CD8-positive, alpha-beta memory T cell (primary cell): ENCODE data around the gene FUT2. TPM values are rescaled to one million over a fixed set of nuclear protein-coding genes. Genes with fewer than 3 reads are reported as not detected.
"Not testable (repeated sequence)": the region's sequence is repeated elsewhere in the genome, so short reads cannot be mapped to it uniquely, and the experiment has no call there.

ENCODE experiments used
- CTCF ChIA-PET: fragments of 350-600 bp; sonication (Branson Sonifier 250); formaldehyde crosslinking; loops from one replicate; lab custom pipeline; 2021; ENCODE audit warnings: antibody characterized with exemption; lab: Charles Lee
- POLR2A ChIA-PET: fragments of 350-600 bp; sonication (Branson Sonifier 250); formaldehyde crosslinking; loops from one replicate; lab custom pipeline; 2021; ENCODE audit warnings: antibody characterized with exemption; lab: Charles Lee
- DNase-seq, 5 donors: peaks; one replicate each; pipeline versions ENCODE4 v3.0.0 to v3.0.0-alpha.2; 2020 to 2022; ENCODE audit warnings: mixed read lengths in 1 of 5
- H3K27ac ChIP-seq: one replicate; pipeline ENCODE4 v1.7.0; 2013; ENCODE audit warnings: low read depth, mild to moderate bottlenecking, low read length, moderate library complexity
- H3K27me3 ChIP-seq: 2 replicates; pipeline ENCODE4 v1.7.0; 2013; ENCODE audit warnings: low read length, mild to moderate bottlenecking; ENCODE audit not compliant: insufficient read depth, poor library complexity, severe bottlenecking
- H3K36me3 ChIP-seq: 2 replicates; pipeline ENCODE4 v1.7.0; 2013; ENCODE audit warnings: mild to moderate bottlenecking, low read length, moderate library complexity; ENCODE audit not compliant: insufficient read depth
- H3K4me1 ChIP-seq: 2 replicates; pipeline ENCODE4 v1.7.0; 2013; ENCODE audit warnings: mild to moderate bottlenecking, low read length, moderate library complexity; ENCODE audit not compliant: insufficient read depth
- H3K4me3 ChIP-seq: 2 replicates; pipeline ENCODE4 v1.7.0; 2013; ENCODE audit warnings: mild to moderate bottlenecking, low read length
- H3K9me3 ChIP-seq: 2 replicates; pipeline ENCODE4 v1.7.0; 2013; ENCODE audit warnings: mild to moderate bottlenecking, low read length
- H3K27ac Mint-ChIP-seq, 8 donors: one replicate each; pipeline ENCODE4 v1.8.0; 2020 to 2021; ENCODE audit warnings: mixed read lengths in 8 of 8, mild to moderate bottlenecking in 6 of 8, inconsistent platforms in 3 of 8, moderate library complexity in 3 of 8
- H3K27me3 Mint-ChIP-seq, 2 donors: one replicate each; pipeline ENCODE4 v1.8.0; 2020 to 2021; ENCODE audit warnings: mixed read lengths in 2 of 2, mild to moderate bottlenecking in 1 of 2, moderate library complexity in 1 of 2
- H3K36me3 Mint-ChIP-seq, 3 donors: one replicate each; pipeline ENCODE4 v1.8.0; 2020 to 2021; ENCODE audit warnings: mixed read lengths in 3 of 3, inconsistent platforms in 1 of 3, mild to moderate bottlenecking in 1 of 3
- H3K4me1 Mint-ChIP-seq, 3 donors: one replicate each; pipeline ENCODE4 v1.8.0; 2020 to 2021; ENCODE audit warnings: mixed read lengths in 3 of 3, inconsistent platforms in 1 of 3, mild to moderate bottlenecking in 1 of 3
- H3K4me3 Mint-ChIP-seq, 7 donors: one replicate each; pipeline ENCODE4 v1.8.0; 2020 to 2021; ENCODE audit warnings: mixed read lengths in 7 of 7, mild to moderate bottlenecking in 6 of 7, moderate library complexity in 4 of 7, inconsistent platforms in 2 of 7
- H3K9me3 Mint-ChIP-seq, 5 donors: one replicate each; pipeline ENCODE4 v1.8.0; 2020 to 2022; ENCODE audit warnings: mixed read lengths in 5 of 5, mild to moderate bottlenecking in 3 of 5, moderate library complexity in 2 of 5, inconsistent platforms in 1 of 5
- polyA plus RNA-seq: library from polyadenylated mRNA; unstranded; fragments of 300-500 nt; fragmentation: Illumina TruSeq; gene quantifications from one replicate; pipeline ENCODE4 v1.2.3, GENCODE V29; 2021
- total RNA-seq, 2 experiments: library from RNA; stranded (reverse); gene quantifications; one replicate each; pipeline ENCODE4 v1.2.3, GENCODE V29; 2021

The FUT2 gene
- total and polyA plus RNA-seq, 3 experiments from 2014 or later = 0.33 TPM; not detected in 2

- H3K36me3 ChIP-seq, POLR2A ChIA-PET, CTCF ChIA-PET, H3K27me3 ChIP-seq, H3K4me3 Mint-ChIP-seq, H3K27me3 Mint-ChIP-seq, H3K4me1 ChIP-seq, H3K27ac Mint-ChIP-seq, H3K27ac ChIP-seq, H3K9me3 ChIP-seq, H3K36me3 Mint-ChIP-seq, H3K9me3 Mint-ChIP-seq, DNase-seq, H3K4me3 ChIP-seq, H3K4me1 Mint-ChIP-seq: not testable (repeated sequence)
Observed at GRCh38 chr19:48680006-48680405, 15.8 kb upstream of the FUT2 start.

- Mint-ChIP-seq H3K27ac (no peak overlapping the region), H3K36me3 (no peaks in the 10 kb centered on the region), H3K4me3 (no peak overlapping the region), H3K4me1 (peaks cover 0 to under 1% (median under 1%) of the 10 kb centered on the region in 3 donors), H3K9me3 (no peaks in the 10 kb centered on the region), H3K27me3 (no peaks in the 10 kb centered on the region)
- H3K4me3 ChIP-seq = no peak overlapping the region
- H3K27ac ChIP-seq = no peak overlapping the region
- ChIA-PET POLR2A (no interaction called here), CTCF (no interaction called here)
- H3K9me3 ChIP-seq = no peaks in the 10 kb centered on the region
- no peaks in the 10 kb centered on the region for H3K36me3 ChIP-seq
- H3K4me1 ChIP-seq = peaks cover 2% of the 10 kb centered on the region
- no peak for DNase-seq
- H3K27me3 ChIP-seq = no peaks in the 10 kb centered on the region
Observed at GRCh38 chr19:48680436-48681126, 15.2 kb upstream of the FUT2 start.

DNA sequence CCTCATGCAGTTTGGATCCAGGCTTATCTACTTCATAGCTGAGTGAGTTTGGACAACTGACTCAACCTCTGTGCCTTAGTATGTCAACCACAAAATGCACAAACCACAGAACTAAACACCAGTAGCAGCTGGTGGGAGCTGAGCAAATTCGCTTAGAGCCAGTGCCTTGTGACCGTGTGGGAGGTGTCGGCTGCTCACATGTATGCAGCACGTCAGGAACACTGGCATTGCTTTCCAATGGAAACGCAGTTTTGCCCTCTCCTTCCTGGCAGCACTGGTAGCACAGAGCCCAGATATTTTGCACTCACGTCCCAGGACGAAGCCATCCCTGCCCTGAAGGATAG lies 14.7 kb upstream of the FUT2 start:
- Histone ChIP-seq H3K4me1 (no peaks in the 10 kb centered on the region), H3K27me3 (no peaks in the 10 kb centered on the region), H3K9me3 (no peaks in the 10 kb centered on the region), H3K36me3 (no peaks in the 10 kb centered on the region), H3K27ac (no peak overlapping the region), H3K4me3 (no peak overlapping the region)
- Mint-ChIP-seq H3K9me3 (no peaks in the 10 kb centered on the region), H3K27ac (no peak overlapping the region), H3K36me3 (no peaks in the 10 kb centered on the region), H3K4me3 (no peak overlapping the region), H3K27me3 (no peaks in the 10 kb centered on the region), H3K4me1 (no peaks in the 10 kb centered on the region)
- CTCF ChIA-PET = no interaction called here
- POLR2A ChIA-PET = no interaction called here
- no peak for DNase-seq

DNA sequence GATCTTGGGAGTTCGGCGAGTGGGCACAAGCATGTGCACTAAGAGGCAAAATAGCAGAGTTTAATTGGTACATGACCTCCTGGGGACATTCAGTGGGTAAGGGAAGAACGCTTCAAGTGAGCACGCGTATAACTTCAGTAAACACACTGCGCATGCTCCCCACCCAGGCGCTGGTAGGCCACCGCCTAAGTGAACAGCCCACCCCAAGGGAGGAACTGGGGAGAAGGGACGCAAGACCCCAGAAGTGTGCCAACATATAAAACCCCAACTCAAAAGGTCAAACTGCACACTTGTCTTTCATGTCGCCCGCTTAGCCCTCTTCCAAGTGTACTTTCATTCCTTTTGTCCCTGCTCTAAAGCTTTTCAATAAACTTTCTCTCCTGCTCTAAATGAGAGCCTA lies 12.4 kb upstream of the FUT2 start:
- Histone ChIP-seq H3K27me3 (no peaks in the 10 kb centered on the region), H3K36me3 (no peaks in the 10 kb centered on the region), H3K4me1 (no peaks in the 10 kb centered on the region), H3K9me3 (no peaks in the 10 kb centered on the region), H3K27ac (no peak overlapping the region), H3K4me3 (no peak overlapping the region)
- peak in 1 of 5 donors; percentile 37 for DNase-seq
- Mint-ChIP-seq H3K27ac (peak overlapping the region in 1 of 8 donors; percentile 84), H3K36me3 (no peaks in the 10 kb centered on the region), H3K27me3 (no peaks in the 10 kb centered on the region), H3K4me3 (no peak overlapping the region), H3K9me3 (no peaks in the 10 kb centered on the region), H3K4me1 (no peaks in the 10 kb centered on the region)
- ChIA-PET POLR2A (no interaction called here), CTCF (interaction anchor here (1.3 kb wide), 1 partner anchor 9 kb away, joined by 3 read pairs; no protein-coding TSS in a partner anchor)

DNA sequence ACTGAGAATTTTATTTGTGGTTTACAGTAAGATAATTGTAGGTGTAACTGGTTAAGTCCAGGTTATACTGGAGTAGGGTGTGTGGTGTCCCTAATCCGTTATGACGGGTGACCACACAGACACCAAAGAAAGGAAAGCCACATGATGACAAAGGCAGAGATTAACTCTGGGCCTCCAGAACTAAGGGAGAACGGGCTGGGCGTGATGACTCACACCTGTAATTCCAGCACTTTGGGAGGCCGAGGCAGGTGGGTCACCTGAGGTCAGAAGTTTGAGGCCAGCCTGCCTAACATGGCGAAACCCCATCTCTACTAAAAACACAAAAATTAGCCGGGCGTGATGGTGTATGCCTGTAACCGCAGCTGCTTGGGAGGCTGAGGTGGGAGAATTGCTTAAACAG lies 10.2 kb upstream of the FUT2 start:
- H3K4me3 ChIP-seq = no peak overlapping the region
- no peaks in the 10 kb centered on the region for H3K36me3 Mint-ChIP-seq
- H3K27me3 ChIP-seq = no peaks in the 10 kb centered on the region
- H3K4me1 ChIP-seq = no peaks in the 10 kb centered on the region
- no peaks in the 10 kb centered on the region for H3K9me3 ChIP-seq
- H3K27me3 Mint-ChIP-seq = no peaks in the 10 kb centered on the region
- no peaks in the 10 kb centered on the region for H3K4me1 Mint-ChIP-seq
- H3K27ac Mint-ChIP-seq = no peak overlapping the region
- no peak for DNase-seq
- H3K4me3 Mint-ChIP-seq = no peak overlapping the region
- H3K9me3 Mint-ChIP-seq = no peaks in the 10 kb centered on the region
- no peak overlapping the region for H3K27ac ChIP-seq
- CTCF ChIA-PET = no interaction called here
- POLR2A ChIA-PET = no interaction called here
- H3K36me3 ChIP-seq = no peaks in the 10 kb centered on the region

- Mint-ChIP-seq H3K4me3 (no peak overlapping the region), H3K36me3 (no peaks in the 10 kb centered on the region), H3K27ac (no peak overlapping the region), H3K27me3 (no peaks in the 10 kb centered on the region), H3K9me3 (no peaks in the 10 kb centered on the region), H3K4me1 (no peaks in the 10 kb centered on the region)
- Histone ChIP-seq H3K4me1 (no peaks in the 10 kb centered on the region), H3K9me3 (no peaks in the 10 kb centered on the region), H3K4me3 (no peak overlapping the region), H3K27ac (no peak overlapping the region), H3K36me3 (no peaks in the 10 kb centered on the region), H3K27me3 (no peaks in the 10 kb centered on the region)
- ChIA-PET CTCF (no interaction called here), POLR2A (interaction anchor here (0.5 kb wide), 1 partner anchor 139 kb away, joined by 5 read pairs; no protein-coding TSS in a partner anchor)
- no peak for DNase-seq
Observed at GRCh38 chr19:48686088-48686487, 9.7 kb upstream of the FUT2 start.

DNA sequence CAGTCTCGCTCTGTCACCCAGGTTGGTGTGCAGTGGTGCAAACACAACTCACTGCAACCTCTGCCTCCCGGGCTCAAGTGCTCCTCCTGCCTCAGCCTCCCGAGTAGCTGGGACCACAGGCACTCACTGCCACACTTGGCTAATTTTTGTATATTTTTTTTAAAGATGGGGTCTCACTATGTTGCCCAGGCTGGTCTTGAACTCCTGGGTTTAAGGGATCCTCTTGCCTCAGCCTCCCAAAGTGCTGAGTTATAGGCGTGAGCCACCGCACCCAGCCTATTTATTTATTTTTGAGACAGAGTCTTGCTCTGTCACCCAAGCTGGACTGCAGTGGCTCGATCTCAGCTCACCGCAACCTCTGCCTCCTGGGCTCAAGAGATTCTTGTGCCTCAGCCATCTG lies 9.1 kb upstream of the FUT2 start:
- H3K27me3 Mint-ChIP-seq, DNase-seq, H3K4me3 Mint-ChIP-seq, H3K4me3 ChIP-seq, H3K9me3 Mint-ChIP-seq, H3K4me1 Mint-ChIP-seq, H3K27me3 ChIP-seq, H3K27ac Mint-ChIP-seq, H3K4me1 ChIP-seq, H3K9me3 ChIP-seq, H3K27ac ChIP-seq, H3K36me3 ChIP-seq, H3K36me3 Mint-ChIP-seq: not testable (repeated sequence)
- ChIA-PET POLR2A (interaction anchor here (0.5 kb wide), 1 partner anchor 138 kb away, joined by 5 read pairs; no protein-coding TSS in a partner anchor), CTCF (interaction anchor here (1.8 kb wide), 1 partner anchor 11 kb away, joined by 6 read pairs; no protein-coding TSS in a partner anchor)

DNA sequence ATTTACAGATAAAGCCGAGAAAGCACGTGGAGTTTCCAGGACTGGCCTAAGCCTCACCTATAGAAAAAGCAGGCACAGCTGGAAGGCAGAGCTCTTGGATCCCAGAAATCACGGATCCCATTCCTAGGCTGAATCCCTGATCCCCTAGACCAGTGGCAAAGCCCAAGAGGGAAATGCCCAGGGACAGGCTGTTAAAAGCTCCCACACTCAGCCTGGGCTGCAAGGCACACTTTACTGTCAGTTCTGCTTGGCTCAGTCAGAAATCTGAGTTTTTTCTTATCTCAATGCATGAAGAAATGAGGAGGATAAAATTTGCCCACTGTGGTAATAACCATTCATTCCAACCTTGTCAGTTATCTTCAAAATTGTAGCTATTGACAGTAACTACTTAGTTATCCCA lies 8.0 kb upstream of the FUT2 start:
- Histone ChIP-seq H3K27ac (no peak overlapping the region), H3K4me3 (no peak overlapping the region), H3K27me3 (no peaks in the 10 kb centered on the region), H3K9me3 (no peaks in the 10 kb centered on the region), H3K4me1 (no peaks in the 10 kb centered on the region), H3K36me3 (no peaks in the 10 kb centered on the region)
- H3K4me1 Mint-ChIP-seq = no peaks in the 10 kb centered on the region
- H3K27me3 Mint-ChIP-seq = no peaks in the 10 kb centered on the region
- no peaks in the 10 kb centered on the region for H3K36me3 Mint-ChIP-seq
- no peaks in the 10 kb centered on the region for H3K9me3 Mint-ChIP-seq
- DNase-seq = no peak
- CTCF ChIA-PET = interaction anchor here (1.8 kb wide), 1 partner anchor 12 kb away, joined by 6 read pairs; no protein-coding TSS in a partner anchor
- peak overlapping the region in 1 of 8 donors; percentile 79 for H3K27ac Mint-ChIP-seq
- no peak overlapping the region for H3K4me3 Mint-ChIP-seq
- POLR2A ChIA-PET = no interaction called here
